ACHN (cell line): ENCODE measurements around the gene POU4F1.

Experiments
- DNase-seq: peaks from one replicate; pipeline ENCODE4 v3.0.0-alpha.2; 2015
- in situ Hi-C: cut with HindIII; loops from 2 replicates; pipeline ENCODE4 v1.10.0; 2017; ENCODE audit warnings: low sequenced_read_pairs, low pct_ligation_motif_present, low pct_unique_long_range_greater_than_20kb

The POU4F1 gene

GRCh38 chr13:78608252-78608687 is 4.9 kb upstream of the POU4F1 start:
- no peak for DNase-seq
- in situ Hi-C loops, result no loop called here

DNA sequence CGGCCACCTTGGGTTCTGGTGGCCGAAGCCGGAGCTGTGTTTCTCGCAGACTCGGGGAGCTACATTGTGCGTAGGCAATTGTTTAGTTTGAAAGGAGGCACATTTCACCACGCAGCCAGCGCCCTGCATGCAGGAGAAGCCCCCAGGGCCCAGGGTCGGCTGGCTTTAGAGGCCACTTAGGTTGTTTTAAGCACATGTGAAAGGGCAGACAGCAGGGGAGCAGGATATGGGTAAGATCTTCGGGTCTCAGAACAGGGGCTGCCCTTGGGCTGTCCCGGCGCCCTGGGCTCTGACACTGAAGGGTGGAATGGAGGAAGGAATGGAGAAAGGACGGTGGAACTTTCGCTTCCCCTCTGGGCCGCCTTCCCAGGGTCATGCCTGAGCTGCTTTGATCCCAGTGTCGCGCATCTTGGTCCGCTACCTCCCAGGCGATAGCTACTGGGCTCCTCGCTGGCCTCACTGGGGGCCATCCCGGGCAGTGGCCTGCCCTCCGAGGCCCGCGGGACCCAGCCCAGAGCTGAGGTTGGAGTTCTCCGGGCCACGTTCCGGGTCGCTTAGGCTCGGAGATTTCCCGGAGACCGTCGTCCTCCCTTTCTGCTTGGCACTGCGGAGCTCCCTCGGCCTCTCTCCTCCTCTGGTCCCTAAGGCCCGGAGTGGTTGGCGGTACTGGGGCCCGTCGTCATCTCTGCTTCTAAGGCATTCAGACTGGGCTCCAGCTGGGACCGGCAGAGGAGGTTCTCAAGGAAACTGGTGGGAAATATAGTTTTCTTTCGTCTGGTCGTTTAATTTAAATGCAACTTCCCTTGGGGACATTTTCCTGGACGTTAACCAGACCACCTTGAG is 4.3 kb upstream of the POU4F1 start:
- DNase-seq, result no peak
- in situ Hi-C loops, result no loop called here

DNA sequence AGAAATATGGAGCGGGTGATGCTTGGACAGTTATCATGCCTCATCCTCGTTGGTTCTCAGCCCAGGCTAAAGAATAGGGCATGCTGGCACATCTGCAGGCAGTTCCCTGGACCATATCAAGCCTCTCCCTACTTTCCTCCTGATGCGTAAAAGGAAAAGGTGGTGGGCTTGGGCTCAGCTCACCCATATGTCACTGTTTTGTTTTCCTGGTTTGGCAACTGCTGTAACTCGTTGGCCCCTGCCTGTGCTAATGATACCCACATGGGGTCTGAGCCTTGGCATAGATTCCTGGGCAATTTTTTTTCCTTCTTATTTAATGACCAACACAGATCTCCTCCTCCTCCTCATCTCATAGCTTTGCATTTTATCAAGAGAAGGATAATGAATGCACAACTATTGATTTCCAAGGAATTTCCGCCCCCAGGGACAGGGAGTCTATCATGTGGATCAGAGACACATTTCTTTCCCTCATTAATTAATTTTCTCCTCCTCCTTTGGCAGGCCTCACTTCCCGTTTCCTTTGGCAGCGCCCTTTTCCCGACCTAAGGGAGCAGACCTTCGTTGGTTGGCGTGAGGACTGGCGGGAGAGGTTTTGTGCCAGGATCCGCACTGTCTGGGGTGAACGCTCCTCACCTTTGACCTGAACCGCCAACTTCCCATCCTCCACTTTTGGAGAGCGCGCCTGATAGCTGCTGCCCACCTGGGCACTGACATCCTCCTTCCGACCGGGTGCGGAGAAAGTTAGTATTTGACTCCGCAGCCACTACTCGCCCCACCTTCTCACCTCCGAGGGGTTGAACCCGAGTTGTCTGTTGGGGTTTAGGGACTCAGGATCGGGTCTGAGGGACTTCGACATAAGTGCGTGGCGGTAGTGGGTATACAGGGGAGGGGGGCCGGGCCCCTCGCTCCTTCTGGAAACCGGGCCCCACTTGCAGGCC is 3.4 kb upstream of the POU4F1 start:
- in situ Hi-C loops, result no loop called here
- DNase-seq, result no peak

DNA sequence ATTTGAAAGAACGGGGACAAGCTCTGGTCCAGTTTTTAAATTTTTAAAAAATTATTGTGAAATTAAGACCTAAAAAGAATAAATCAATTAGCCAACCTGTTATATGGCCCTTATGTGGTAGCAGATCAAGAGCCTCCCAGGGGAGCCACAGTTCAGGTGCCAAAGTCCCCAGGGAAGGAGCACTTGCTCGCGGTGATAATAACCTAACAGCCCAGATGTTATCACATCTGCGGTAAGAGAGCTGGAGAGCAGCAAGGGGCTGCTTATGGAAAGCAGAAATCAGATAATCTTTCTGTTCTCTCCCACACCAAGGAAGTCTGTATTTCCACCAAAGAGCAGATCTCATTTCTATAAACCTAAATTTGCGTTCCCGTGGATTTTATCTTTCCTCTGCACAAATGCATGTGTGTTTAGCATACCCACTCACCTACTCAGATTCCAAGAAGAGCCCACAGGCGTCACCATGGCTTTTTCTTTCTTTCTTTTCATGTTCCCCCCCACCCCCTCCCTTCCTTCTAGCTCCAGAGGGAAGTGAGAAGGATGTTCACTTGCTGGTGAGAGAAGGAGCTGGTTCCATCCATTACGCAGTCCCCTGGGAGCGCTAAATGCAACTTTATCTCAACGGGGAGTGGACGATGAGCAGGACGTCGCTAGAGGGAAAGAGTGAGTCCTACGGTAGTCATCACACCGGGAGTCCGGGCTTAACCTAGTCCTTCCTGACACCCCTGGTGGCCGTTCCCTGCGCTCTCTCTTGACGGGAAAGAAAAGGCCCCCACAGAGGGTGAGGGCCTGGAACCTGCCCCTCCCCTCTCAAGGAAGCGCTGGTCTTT is 1.6 kb upstream of the POU4F1 start:
- in situ Hi-C loops, result no loop called here
- DNase-seq, result peak; percentile 29

GRCh38 chr13:78602561-78603239 is 652 bp downstream of the POU4F1 start:
- DNase-seq, result no peak
- in situ Hi-C loops, result no loop called here

- DNase-seq, result no peak
- in situ Hi-C loops, result no loop called here
These were observed 1.3 kb downstream of the POU4F1 start for GRCh38 chr13:78601874-78602560.

DNA sequence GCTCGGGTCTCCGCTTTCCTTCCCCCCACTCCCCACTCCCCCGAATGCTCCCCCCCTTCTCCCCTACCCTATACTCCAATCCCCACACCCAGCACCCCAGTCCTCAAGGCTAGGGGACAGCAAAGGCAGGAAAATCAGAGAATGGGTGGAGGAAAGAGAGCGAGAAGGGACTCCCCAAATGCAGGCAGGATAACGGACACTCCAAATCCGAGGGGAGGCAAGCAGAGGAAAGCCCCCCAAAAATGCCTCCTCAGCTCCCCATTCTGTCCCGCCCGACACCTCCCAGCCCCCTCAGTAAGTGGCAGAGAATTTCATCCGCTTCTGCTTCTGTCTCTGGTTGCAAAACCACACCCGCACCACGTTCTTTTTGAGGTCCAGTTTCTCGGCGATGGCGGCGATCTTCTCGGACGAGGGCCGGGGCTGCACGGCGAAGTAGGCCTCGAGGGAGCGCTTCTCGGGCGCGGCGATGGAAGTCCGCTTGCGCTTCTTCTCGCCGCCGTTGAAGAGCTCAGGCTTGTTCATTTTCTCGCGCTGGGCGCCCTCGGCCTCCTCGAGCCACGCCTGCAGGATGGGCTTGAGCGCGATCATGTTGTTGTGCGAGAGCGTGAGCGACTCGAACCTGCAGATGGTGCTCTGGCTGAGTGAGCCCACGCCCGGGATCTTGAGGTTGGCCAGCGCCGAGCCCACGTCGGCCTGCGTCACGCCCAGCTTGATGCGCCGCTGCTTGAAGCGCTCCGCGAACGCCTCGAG is 2.1 kb downstream of the POU4F1 start:
- in situ Hi-C loops, result no loop called here
- no peak for DNase-seq

DNA sequence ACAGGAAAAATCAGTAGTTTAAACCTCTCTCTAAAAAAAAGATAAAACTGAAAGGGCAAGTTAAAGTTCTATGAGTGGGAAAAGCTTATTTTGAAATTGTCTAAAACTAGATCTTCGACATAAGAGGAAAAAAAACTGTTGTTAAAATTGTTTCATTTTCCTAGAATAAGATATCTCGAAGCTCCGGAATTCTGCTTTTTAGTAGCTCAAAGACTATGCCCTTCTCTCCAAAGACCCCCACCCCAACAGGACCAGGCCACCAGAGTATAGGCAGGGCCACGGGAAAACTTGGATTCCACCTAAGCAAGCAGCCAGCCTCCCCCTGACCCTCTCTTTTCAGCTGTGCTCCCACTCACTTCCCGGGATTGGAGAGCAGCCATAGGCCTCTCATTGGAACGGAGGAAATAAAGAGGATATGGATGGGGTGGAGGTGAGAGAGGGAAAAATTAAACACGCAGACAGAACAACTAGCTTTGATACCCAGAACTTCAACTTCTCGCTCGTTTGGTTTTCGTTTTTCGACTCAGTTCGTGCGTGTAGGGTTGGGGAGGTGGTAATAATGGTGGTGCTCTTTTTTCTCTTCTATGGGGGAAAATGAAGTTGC is 3.0 kb downstream of the POU4F1 start:
- in situ Hi-C loops, result no loop called here
- DNase-seq, result no peak

GRCh38 chr13:78599645-78600279 is 3.6 kb downstream of the POU4F1 start:
- in situ Hi-C loops, result no loop called here

DNA sequence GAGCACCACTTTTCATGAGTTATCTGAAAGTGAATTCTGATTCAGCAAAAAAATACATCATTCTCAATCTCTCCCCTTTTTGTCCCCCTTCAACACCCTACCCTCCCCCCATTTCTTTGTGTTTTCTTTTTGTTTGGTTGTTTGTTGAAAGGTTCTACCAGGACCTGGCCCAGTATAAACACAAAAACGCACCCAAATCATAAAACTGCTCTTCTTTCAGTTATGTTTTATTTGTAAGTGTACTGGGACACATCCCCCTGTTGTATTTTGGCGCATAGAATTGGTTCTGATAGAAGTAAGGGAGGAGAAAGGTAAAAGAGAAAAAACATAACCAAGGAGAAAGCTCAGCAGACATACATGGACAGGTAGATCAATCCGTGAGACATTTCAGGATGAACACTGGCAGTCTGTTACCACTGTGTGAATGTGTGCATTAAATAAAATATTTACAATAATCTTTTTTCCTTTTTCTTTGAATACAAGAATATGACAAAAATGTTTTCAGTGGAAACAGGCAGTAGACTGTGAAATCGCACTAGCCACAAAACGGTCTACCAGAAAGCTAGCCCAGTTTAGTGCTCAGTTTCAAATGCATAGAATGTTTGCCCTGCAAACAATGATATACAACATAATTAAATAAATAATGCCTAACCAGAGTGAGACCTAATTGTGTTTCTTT is 4.2 kb downstream of the POU4F1 start:
- no peak for DNase-seq
- in situ Hi-C loops, result no loop called here

More at GRCh38 chr13:78599645-78600279, 3.6 kb downstream of the POU4F1 start:
- no peak for DNase-seq

DNA sequence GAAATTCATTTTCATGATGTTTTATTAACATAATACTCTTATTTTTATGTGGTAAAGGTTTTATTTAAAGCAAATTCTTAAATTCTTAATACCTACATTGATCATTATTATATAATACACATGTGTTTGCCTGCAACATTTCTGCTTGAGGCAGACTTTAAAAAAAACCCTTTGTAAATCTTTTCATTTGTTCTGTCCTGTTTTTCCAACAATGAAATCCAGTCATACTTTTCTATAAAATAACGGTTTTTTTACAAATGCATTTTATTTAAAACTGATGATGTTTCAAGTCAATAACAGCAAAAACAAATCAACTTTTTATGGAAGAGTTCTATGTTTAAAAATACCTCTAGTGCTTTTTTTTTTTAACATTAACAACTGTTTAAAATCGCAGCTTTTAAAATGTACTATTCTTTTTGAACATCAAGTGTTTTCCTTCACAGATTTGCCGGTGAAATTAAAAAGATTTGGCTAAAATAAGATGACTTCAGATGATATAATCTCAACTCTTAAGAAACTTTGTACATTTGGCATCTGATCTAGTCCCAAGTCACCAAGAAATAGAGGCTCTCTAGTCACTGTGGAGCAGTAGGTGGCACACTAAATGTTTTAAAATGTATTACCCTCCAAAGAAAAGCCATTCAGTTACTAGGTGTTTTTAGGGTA is 5.1 kb downstream of the POU4F1 start:
- in situ Hi-C loops, result no loop called here
- no peak for DNase-seq

DNA sequence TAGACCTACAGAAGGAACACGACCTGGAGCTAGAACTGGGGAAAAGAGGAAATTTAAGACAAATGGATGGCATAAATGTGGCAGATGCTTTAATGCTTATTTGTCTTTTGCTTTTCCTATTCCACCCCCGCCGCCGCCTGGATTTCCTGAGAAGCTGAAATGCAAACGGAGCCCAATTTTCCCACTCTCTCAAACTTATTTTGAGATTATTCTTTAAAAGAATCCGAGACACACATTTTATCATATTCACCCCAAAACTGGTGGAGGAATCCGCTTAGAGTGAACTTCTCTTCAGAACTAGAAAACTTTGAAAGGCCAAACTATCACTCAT is 5.8 kb downstream of the POU4F1 start:
- in situ Hi-C loops, result no loop called here
- no peak for DNase-seq

DNA sequence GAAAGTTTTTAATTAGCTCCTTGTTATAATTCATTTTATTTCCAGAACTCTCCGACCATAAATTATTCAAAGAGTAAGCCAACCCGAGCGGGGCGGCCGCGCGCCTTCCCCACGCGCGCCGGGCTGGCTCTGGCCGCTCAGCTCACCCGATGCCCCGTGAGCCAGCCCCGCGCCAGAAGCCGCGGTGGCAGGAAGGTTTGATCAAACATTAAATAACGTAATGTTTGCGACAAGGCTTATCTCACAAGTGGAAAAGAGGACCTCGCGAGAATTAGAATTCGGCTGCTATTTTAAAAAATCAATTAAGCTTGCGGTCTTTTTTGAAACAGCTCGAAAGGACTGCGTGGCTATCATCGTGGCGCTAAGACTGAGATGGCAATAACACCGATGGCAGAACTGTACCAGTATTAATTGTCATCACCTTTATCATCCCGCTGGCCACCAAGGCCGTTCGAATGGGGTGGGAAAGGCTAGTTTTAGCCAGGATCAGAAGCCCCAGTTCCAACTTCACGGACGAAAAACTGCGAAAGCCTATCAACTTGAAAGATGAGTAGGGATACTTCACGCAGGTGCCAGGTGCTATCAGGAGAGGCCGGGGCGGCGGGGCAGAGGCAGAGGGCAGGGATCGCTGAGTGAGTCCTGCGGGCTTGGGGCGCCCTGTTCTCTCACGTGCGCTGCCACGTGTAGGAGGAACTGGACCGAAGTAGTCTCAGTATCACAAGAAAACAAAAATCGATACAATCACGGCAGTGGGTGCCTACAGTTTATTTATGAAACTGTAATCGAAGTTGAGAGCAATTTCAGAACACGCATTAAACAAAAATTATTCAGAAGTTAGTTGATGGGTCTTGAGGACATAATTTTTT is 6.4 kb downstream of the POU4F1 start:
- no peak for DNase-seq
- in situ Hi-C loops, result no loop called here

DNA sequence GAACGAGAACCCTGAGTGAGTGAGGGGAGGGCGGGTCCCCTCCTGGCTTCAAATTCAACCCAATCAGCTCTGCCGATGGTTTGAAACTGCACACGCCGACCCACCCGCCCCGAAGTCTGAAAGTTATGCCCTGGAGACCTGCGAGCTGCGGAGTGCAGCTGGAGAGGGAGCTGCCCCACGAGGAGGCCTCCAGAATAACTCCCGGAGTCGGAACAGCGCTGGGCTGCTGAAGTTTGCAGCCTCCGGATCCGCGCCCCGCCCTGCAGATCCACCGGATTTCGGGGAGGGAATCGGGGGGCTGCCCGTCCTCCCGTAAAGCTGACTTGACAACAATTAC is 7.0 kb downstream of the POU4F1 start:
- DNase-seq, result no peak
- in situ Hi-C loops, result no loop called here
